Thyroid gland (tissue), 4 donors: ENCODE results near the gene PCDHA1. TPM values are rescaled to one million over a fixed set of nuclear protein-coding genes. Genes with fewer than 3 reads are reported as not detected.

Experiments
- DNase-seq, 2 donors: peaks; one replicate each; pipeline ENCODE4 v3.0.0-alpha.2; 2019
- H3K27ac ChIP-seq, 3 donors: fragments of 200-600 bp; sonication (generic); 1 replicate in 2 of 3; 2 replicates in 1 of 3; pipeline ENCODE4 v1.5.1; 2016 to 2019; ENCODE audit warnings: mild to moderate bottlenecking in 1 of 3, moderate library complexity in 1 of 3
- H3K27me3 ChIP-seq: fragments of 200-600 bp; sonication (generic); one replicate; pipeline ENCODE4 v1.5.1; 2019
- H3K36me3 ChIP-seq, 2 donors: fragments of 200-600 bp; sonication (generic); one replicate each; pipeline ENCODE4 v1.5.1; 2016 to 2019
- H3K4me1 ChIP-seq, 2 donors: fragments of 200-600 bp; sonication (generic); one replicate each; pipeline ENCODE4 v1.5.1; 2017 to 2019
- H3K4me3 ChIP-seq, 3 donors: fragments of 200-600 bp; sonication (generic); replicated peaks in 1 of 3; 1 replicate in 2 of 3; 2 replicates in 1 of 3; pipeline ENCODE4 v1.5.1; 2016; ENCODE audit warnings: mild to moderate bottlenecking in 1 of 3
- H3K9me3 ChIP-seq: fragments of 200-600 bp; sonication (generic); one replicate; pipeline ENCODE4 v1.5.1; 2017
- CTCF ChIP-seq, 6 experiments: fragments of 200-600 bp in 3 of 6; fragments of 450-650 bp in 3 of 6; sonication (generic) in 3 of 6; IDR thresholded peaks; one replicate each; pipeline ENCODE4 v1.5.1; 2016 to 2019; ENCODE audit warnings: antibody characterized with exemption in 6 of 6, mild to moderate bottlenecking in 2 of 6, inconsistent platforms in 1 of 6, moderate library complexity in 1 of 6
- POLR2A ChIP-seq, 2 donors: fragments of 450-650 bp; IDR thresholded peaks; one replicate each; pipeline ENCODE4 v1.6.1; 2017; ENCODE audit warnings: antibody characterized with exemption in 2 of 2, mild to moderate bottlenecking in 2 of 2, moderate library complexity in 1 of 2
- WGBS, 2 donors: methylation state at CpG; one replicate each; pipeline ENCODE4 v1.1.5; 2017; 5-methylcytosine and 5-hydroxymethylcytosine counted together
- intact Hi-C: fragments of 100-400 bp; cut with DNase I; formaldehyde crosslinking; loops from one replicate; pipeline ENCODE4 v1.15.1; 2023
- total RNA-seq, 4 donors: library from RNA; depleted of rRNA; stranded (reverse); fragments of >200 nt; gene quantifications; one replicate each; pipeline ENCODE4 v1.2.3, GENCODE V29; 2016

The PCDHA1 gene
- total RNA-seq, 4 donors from 2014 or later = 0.13 TPM; not detected in 3

GRCh38 chr5:140964356-140964755, 178.4 kb downstream of the PCDHA1 start:
- intact Hi-C loops = no loop called here
- Histone ChIP-seq H3K9me3 (no peaks in the 10 kb centered on the region), H3K27me3 (no peaks in the 10 kb centered on the region), H3K36me3 (no peaks in the 10 kb centered on the region), H3K4me1 (peaks cover 8 to 16% of the 10 kb centered on the region in 2 donors), H3K27ac (no peak overlapping the region), H3K4me3 (no peak overlapping the region)
- 69 to 74% methylated on average over 3 of the region's 3 CpGs for WGBS, 2 donors
- TF ChIP-seq CTCF (IDR thresholded peaks at IDR 0.05) = no peak
- TF ChIP-seq POLR2A (IDR thresholded peaks at IDR 0.05) = no peak
- DNase-seq = no peak

- intact Hi-C loops = no loop called here
- Histone ChIP-seq H3K9me3 (no peaks in the 10 kb centered on the region), H3K27me3 (no peaks in the 10 kb centered on the region), H3K36me3 (no peaks in the 10 kb centered on the region), H3K4me3 (peak overlapping the region; percentile 10 to 53 (median 24)), H3K27ac (peak overlapping the region in 1 of 3 donors; percentile 62), H3K4me1 (peaks cover 8 to 16% of the 10 kb centered on the region in 2 donors)
- DNase-seq = no peak
- no peak for TF ChIP-seq CTCF (IDR thresholded peaks at IDR 0.05)
- TF ChIP-seq POLR2A (IDR thresholded peaks at IDR 0.05) = no peak
- 0 to 6% methylated on average over 9 of the region's 9 CpGs for WGBS, 2 donors
Observed at GRCh38 chr5:140965905-140966292, 180.0 kb downstream of the PCDHA1 start.

- intact Hi-C loops = no loop called here
- peaks cover 8 to 16% of the 10 kb centered on the region in 2 donors for H3K4me1 ChIP-seq
- peak within 1 kb of the TSS in 1 of 3 donors; percentile 62 for H3K27ac ChIP-seq
Observed at GRCh38 chr5:140966293-140967225, 180.6 kb downstream of the PCDHA1 start, which contains the start of gene PCDHAC2. Gene PCDHAC2 (plus strand): TSS chr5:140966476. CDS start chr5:140966767, 291 bp downstream.

GRCh38 chr5:140967226-140967893, 181.4 kb downstream of the PCDHA1 start:
- Histone ChIP-seq H3K9me3 (no peaks in the 10 kb centered on the region), H3K27me3 (no peaks in the 10 kb centered on the region), H3K27ac (no peak overlapping the region), H3K4me3 (peak overlapping the region in 2 of 3 donors; percentile 24 to 53), H3K36me3 (no peaks in the 10 kb centered on the region), H3K4me1 (peaks cover 8 to 16% of the 10 kb centered on the region in 2 donors)
- no peak for DNase-seq
- intact Hi-C loops = no loop called here
- 39 to 53% methylated on average over 14 to 18 of the region's 34 CpGs for WGBS, 2 donors
- TF ChIP-seq CTCF (IDR thresholded peaks at IDR 0.05) (no peak), POLR2A (IDR thresholded peaks at IDR 0.05) (no peak)

More at GRCh38 chr5:140966293-140967225, 180.6 kb downstream of the PCDHA1 start, which contains the start of gene PCDHAC2:
- no peaks in the 10 kb centered on the region for H3K9me3 ChIP-seq
- 0 to 2% methylated on average over 43 to 50 of the region's 80 CpGs for WGBS, 2 donors
- peak in 1 of 2 donors; percentile 37 for TF ChIP-seq POLR2A (IDR thresholded peaks at IDR 0.05)
- no peak for TF ChIP-seq CTCF (IDR thresholded peaks at IDR 0.05)
- no peaks in the 10 kb centered on the region for H3K36me3 ChIP-seq
- H3K27me3 ChIP-seq = no peaks in the 10 kb centered on the region
- peak; percentile 50 to 62 for DNase-seq
- peak within 1 kb of the TSS; percentile 14 to 53 (median 24) for H3K4me3 ChIP-seq
